Stromal cell of bone marrow (primary cell): ENCODE measurements around the gene DPPA5.
"Not testable (repeated sequence)": the region's sequence is repeated elsewhere in the genome, so short reads cannot be mapped to it uniquely, and the experiment has no call there.

Experiments used
- DNase-seq: peaks from one replicate; pipeline ENCODE4 v3.0.0-alpha.2; 2012; ENCODE audit warnings: low read depth

DPPA5 gene, protein sequence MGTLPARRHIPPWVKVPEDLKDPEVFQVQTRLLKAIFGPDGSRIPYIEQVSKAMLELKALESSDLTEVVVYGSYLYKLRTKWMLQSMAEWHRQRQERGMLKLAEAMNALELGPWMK

GRCh38 chr6:73353636-73354593 lies at the start of gene DPPA5:
Gene DPPA5 (minus strand): TSS chr6:73354276. CDS start chr6:73354225, 51 bp downstream.
- no peak for DNase-seq

- no peak for DNase-seq
Measured at GRCh38 chr6:73400656-73401055, 46.6 kb upstream of the DPPA5 start.

- DNase-seq: no peak
Measured at GRCh38 chr6:73395875-73396274, 41.8 kb upstream of the DPPA5 start.

DNA sequence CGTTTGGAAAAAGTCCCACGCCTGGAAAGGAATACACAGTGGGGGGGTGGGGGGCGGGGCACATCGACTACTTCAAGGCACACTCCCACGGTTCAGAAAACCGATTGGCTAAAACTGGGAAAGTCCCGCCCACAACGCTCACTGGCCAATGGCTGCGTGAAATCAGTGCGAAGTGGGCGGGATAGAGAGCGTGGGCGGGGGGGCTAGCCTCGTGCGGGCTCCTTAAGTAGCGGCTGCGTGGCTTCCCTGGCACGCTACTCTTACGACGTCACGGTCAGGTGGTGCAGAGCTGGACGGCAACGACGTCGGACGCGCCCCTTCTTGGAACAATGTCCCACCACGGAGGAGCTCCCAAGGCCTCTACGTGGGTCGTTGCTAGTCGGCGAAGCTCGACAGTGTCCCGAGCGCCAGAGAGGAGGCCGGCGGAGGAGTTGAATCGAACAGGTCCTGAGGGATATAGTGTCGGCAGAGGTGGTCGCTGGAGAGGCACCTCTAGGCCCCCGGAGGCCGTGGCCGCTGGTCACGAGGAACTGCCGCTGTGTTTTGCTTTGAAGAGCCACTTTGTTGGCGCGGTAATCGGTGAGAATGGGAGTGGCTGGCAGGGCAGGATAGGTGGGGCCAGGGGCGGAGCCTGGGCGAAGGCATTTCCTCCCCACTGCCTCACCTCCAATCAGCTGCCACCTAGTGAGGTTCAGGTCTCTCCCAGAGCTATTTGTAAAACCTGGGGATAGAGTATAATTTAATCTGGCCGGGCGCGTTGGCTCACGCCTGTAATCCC lies 40.7 kb upstream of the DPPA5 start, which contains the start of gene DDX43:
Gene DDX43, plus strand, starts transcription at position 252 of the 778 bp plus-strand sequence. Its CDS starts 78 bp downstream, at position 330.
- DNase-seq: peak; percentile 68

GRCh38 chr6:73393278-73393677 lies 39.2 kb upstream of the DPPA5 start:
- no peak for DNase-seq

DNA sequence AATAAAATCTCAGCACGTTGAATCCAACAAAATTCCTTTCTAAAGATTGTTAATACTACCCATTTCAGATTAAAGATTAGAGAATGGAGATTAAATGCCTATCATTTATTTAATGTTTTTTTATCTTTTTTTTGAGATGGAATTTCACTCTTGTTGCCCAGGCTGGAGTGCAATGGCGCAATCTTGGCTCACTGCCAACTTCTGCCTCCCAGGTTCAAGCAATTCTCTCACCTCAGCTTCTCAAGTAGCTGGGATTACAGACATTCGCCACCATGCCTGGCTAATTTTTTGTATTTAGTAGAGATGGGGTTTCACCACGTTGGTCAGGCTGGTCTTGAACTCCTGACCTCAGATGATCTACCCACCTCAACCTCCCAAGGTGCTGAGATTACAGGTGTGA lies 38.1 kb upstream of the DPPA5 start:
- not testable (repeated sequence) for DNase-seq

- DNase-seq: no peak
Measured at GRCh38 chr6:73391675-73392074, 37.6 kb upstream of the DPPA5 start.

DNA sequence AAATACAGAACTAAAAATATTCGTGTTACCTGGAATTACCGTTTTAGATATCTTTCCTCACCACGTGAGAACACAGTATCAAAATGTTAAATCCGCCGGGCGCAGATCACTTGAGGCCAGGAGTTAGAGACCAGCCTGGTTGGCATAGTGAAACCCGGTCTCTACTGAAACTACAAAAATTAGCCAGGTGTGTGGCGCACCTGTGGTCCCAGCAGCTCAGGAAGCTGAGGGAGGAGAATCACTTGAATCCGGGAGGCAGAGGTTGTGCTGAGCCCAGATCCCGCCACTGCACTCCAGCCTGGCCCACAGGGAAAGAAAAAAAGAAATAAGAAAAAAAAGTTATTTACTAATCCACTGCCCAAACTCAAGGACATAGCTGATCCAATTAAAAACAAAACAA lies 35.8 kb upstream of the DPPA5 start:
- no peak for DNase-seq

- DNase-seq: peak; percentile 38
Measured at GRCh38 chr6:73388800-73389512, 34.9 kb upstream of the DPPA5 start.

- no peak for DNase-seq
Measured at GRCh38 chr6:73388433-73388799, 34.3 kb upstream of the DPPA5 start.

- no peak for DNase-seq
Measured at GRCh38 chr6:73382462-73383113, 28.5 kb upstream of the DPPA5 start.

GRCh38 chr6:73381531-73381930 lies 27.5 kb upstream of the DPPA5 start:
- DNase-seq: not testable (repeated sequence)

- no peak for DNase-seq
Measured at GRCh38 chr6:73377225-73377624, 23.1 kb upstream of the DPPA5 start.

DNA sequence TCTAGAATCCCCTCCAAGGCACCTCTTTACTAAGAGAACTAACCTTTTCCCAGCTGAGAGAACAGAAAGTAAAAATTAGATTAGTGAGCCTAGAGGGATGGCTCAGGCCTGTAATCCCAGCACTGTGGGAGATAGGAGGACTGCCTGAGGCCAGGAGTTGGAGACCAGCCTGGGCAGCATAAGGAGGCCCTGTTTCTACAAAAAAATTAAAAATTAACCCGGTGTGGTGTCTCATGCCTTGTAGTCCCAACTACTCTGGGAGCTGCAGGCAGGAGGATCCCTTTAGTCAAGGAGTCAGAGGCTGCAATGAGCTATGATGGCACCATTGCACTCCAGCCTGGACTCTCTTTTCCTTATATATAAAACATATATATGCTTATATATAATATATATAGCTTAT lies 21.1 kb upstream of the DPPA5 start:
- no peak for DNase-seq

DNA sequence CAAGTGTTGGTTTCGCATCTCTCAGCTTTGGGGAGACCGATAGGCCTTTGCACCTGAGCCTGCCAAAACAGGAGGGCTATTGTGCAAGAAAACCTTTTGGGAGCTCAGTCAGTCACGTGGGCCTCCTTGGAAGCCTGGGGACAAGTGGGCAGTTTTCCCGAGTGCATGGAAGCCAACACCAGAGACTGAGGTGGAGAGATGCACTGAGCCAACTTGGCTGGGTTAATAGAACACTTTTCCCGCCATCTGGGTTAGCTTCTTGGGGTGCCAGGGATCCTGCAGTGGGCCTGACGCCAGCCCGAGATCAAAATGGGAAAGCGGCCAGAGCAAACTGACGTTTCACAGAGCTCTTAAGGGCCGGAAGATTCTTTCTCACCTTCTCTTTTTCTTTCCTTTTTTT lies 18.4 kb upstream of the DPPA5 start:
- DNase-seq: no peak

DNA sequence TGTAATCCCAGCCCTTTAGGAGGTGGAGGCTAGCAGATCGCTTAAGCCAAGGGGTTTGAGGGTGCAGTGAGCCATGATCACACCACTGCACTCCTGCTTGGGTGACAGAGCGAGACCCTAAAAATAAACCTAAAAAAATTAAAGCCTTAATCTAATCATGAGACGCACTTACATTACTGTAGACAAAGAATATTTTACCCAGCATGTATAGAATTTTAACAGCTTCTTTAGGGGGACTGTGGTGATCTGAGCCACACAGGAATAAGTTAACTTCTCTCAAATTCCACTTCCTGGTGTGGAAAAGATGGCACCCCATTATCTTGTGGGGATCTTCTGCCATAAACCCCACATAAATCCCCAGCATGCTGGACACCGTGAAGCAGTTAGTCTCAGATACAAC lies 17.9 kb upstream of the DPPA5 start:
- no peak for DNase-seq

- no peak for DNase-seq
Measured at GRCh38 chr6:73369563-73369962, 15.5 kb upstream of the DPPA5 start, which contains the start of gene OOEP. Gene OOEP (minus strand): TSS chr6:73369897. CDS start chr6:73369792, 105 bp downstream.

- DNase-seq: no peak
Measured at GRCh38 chr6:73369157-73369556, 15.1 kb upstream of the DPPA5 start.

- no peak for DNase-seq
Measured at GRCh38 chr6:73368675-73369074, 14.6 kb upstream of the DPPA5 start.

DNA sequence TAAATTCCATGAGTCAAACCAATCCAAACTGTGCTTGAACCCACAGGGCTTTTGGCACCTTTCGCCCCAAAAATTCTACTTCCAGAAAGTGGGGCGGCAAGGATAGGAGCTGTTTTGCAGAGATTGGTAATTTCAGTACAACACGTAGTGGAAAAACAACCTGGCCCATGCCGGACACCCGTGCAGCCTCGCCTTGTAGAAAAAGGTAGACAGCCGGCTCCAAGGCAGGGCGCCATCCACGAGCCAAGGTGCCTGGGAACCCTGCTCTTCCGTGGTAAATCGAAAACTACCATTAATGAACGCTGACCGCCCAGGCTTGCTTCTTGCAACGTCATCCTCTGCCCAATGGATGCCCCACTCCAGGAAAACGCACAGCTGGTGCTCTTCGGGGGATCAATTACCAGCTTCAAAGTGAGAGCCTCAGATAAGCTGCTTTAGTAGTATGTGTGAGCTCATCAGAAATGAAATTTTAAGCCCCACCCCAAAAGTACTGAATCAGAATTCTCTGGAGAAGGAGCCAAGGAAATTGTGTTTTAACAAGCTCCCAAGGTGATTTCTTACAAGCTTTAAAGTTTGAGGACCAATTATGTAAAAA lies 13.8 kb upstream of the DPPA5 start:
- DNase-seq: no peak

DNA sequence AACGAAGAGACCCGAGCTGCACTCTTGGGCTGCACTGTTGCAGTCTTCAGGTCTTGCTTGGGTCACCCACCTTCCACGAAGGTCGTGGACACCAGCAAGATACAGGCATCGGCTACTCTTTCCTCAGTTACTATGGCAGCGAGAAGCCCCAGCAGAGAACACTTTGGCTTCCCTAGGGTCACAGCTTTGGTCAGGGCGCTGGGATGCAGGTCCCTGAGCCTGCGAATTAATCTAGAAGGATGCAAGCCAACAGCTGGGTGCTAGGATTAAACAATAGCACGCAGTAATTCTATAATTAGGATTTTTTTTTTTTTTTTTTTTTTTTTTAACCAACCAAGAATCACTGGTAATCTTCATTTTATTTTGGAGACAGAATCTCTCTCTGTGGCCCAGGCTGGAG lies 10.5 kb upstream of the DPPA5 start:
- no peak for DNase-seq
